IMR-90 (cell line): ENCODE results near the gene PTGES2. TPM values are rescaled to one million over a fixed set of nuclear protein-coding genes. Genes with fewer than 3 reads are reported as not detected.

ENCODE experiments used
- ATAC-seq: fragments of 200-7000 bp; cut with Tn5 transposase; 2 replicates; pipeline ENCODE4 v1.9.1; 2020; ENCODE audit warnings: low read depth, mild to moderate bottlenecking, moderate library complexity
- BruUV-seq: library from RNA; stranded (reverse); fragments of 400-500 nt; replicated peaks from 2 replicates; lab custom pipeline; 2021; lab: Mats Ljungman, UMichigan
- CTCF ChIA-PET: fragments of 300-600 bp; formaldehyde crosslinking; extraction: SDS; loops from one replicate; lab custom pipeline; 2021; ENCODE audit warnings: antibody characterized with exemption; lab: Yijun Ruan, JAX
- POLR2A ChIA-PET: fragments of 300-600 bp; sonication (Branson Sonifier 250); formaldehyde crosslinking; loops from one replicate; lab custom pipeline; 2022; ENCODE audit warnings: antibody characterized with exemption; ENCODE audit not compliant: unreplicated experiment; lab: Charles Lee
- DNase-seq: peaks from one replicate; pipeline ENCODE4 v3.0.0; 2013
- H2AFZ ChIP-seq: replicated peaks from 2 replicates; pipeline ENCODE3; 2013; ENCODE audit warnings: low read length, mild to moderate bottlenecking; ENCODE audit not compliant: poor library complexity
- H2AK5ac ChIP-seq: 2 replicates; pipeline ENCODE4 v1.6.1; 2013; ENCODE audit warnings: low read depth, low read length, inconsistent platforms
- H2AK9ac ChIP-seq: replicated peaks from 2 replicates; pipeline ENCODE3; 2013; ENCODE audit warnings: mild to moderate bottlenecking, low read depth, low read length, moderate library complexity; ENCODE audit not compliant: poor library complexity
- H2BK120ac ChIP-seq: 2 replicates; pipeline ENCODE4 v1.6.1; 2013; ENCODE audit warnings: low read depth, low read length, inconsistent platforms
- H2BK15ac ChIP-seq: 3 replicates; pipeline ENCODE4 v1.6.1; 2013; ENCODE audit warnings: low read depth, low read length, inconsistent platforms
- H2BK20ac ChIP-seq: 2 replicates; pipeline ENCODE4 v1.6.1; 2013; ENCODE audit warnings: low read depth, mild to moderate bottlenecking, inconsistent platforms, low read length, moderate library complexity
- H2BK5ac ChIP-seq: 2 replicates; pipeline ENCODE4 v1.6.1; 2013; ENCODE audit warnings: mild to moderate bottlenecking, low read depth, low read length, inconsistent platforms; ENCODE audit not compliant: poor library complexity, severe bottlenecking
- H3K14ac ChIP-seq: replicated peaks from 2 replicates; pipeline ENCODE4 v1.6.1; 2013; ENCODE audit warnings: low read depth, low read length, inconsistent platforms
- H3K18ac ChIP-seq: 2 replicates; pipeline ENCODE4 v1.6.1; 2013; ENCODE audit warnings: low read depth, low read length, control low read depth
- H3K23ac ChIP-seq: 2 replicates; pipeline ENCODE4 v1.6.1; 2013; ENCODE audit warnings: low read depth, low read length, inconsistent platforms
- H3K27ac ChIP-seq: 2 replicates; pipeline ENCODE4 v1.5.1; 2013; ENCODE audit warnings: mild to moderate bottlenecking, control low read depth, low read length; ENCODE audit not compliant: insufficient read depth
- H3K27me3 ChIP-seq: 2 replicates; pipeline ENCODE4 v1.6.1; 2013; ENCODE audit warnings: low read length; ENCODE audit not compliant: control insufficient read depth, insufficient read depth
- H3K36me3 ChIP-seq: 2 replicates; pipeline ENCODE4 v1.6.1; 2013; ENCODE audit warnings: low read length, mixed read lengths; ENCODE audit not compliant: control insufficient read depth, insufficient read depth
- H3K4ac ChIP-seq: 2 replicates; pipeline ENCODE4 v1.6.1; 2013; ENCODE audit warnings: low read depth, low read length, inconsistent platforms
- H3K4me1 ChIP-seq: 2 replicates; pipeline ENCODE4 v1.6.1; 2013; ENCODE audit warnings: low read length, mixed read lengths; ENCODE audit not compliant: control insufficient read depth, insufficient read depth
- H3K4me2 ChIP-seq: 2 replicates; pipeline ENCODE4 v1.6.1; 2013; ENCODE audit warnings: low read depth, mild to moderate bottlenecking, control low read depth, low read length, moderate library complexity
- H3K4me3 ChIP-seq: 2 replicates; pipeline ENCODE4 v1.5.1; 2013; ENCODE audit warnings: low read depth, mild to moderate bottlenecking, control low read depth, low read length, moderate library complexity; ENCODE audit not compliant: insufficient read depth
- H3K56ac ChIP-seq: 2 replicates; pipeline ENCODE4 v1.6.1; 2013; ENCODE audit warnings: low read length, inconsistent platforms; ENCODE audit not compliant: insufficient read depth; ENCODE audit errors: extremely low read depth
- H3K79me1 ChIP-seq, 2 experiments: 2 replicates each; pipeline ENCODE4 v1.6.1; 2013; ENCODE audit warnings: low read length in 2 of 2, inconsistent platforms in 1 of 2, low read depth in 1 of 2
- H3K9ac ChIP-seq: 2 replicates; pipeline ENCODE4 v1.6.1; 2013; ENCODE audit warnings: low read depth, low read length, control low read depth
- H3K9me1 ChIP-seq: 2 replicates; pipeline ENCODE4 v1.6.1; 2013; ENCODE audit warnings: low read length, inconsistent platforms; ENCODE audit not compliant: insufficient read depth
- H3K9me3 ChIP-seq: 2 replicates; pipeline ENCODE4 v1.6.1; 2013; ENCODE audit warnings: low read length; ENCODE audit not compliant: control insufficient read depth, insufficient read depth
- H4K20me1 ChIP-seq: 2 replicates; pipeline ENCODE4 v1.6.1; 2013; ENCODE audit warnings: low read length, inconsistent platforms; ENCODE audit not compliant: insufficient read depth
- H4K5ac ChIP-seq: 2 replicates; pipeline ENCODE4 v1.6.1; 2013; ENCODE audit warnings: mild to moderate bottlenecking, low read depth, low read length, control low read depth
- H4K8ac ChIP-seq, 2 experiments: 2 replicates each; pipeline ENCODE4 v1.6.1; 2013; ENCODE audit warnings: low read depth in 2 of 2, low read length in 2 of 2, control low read depth in 1 of 2, inconsistent platforms in 1 of 2
- H4K91ac ChIP-seq: 2 replicates; pipeline ENCODE4 v1.6.1; 2013; ENCODE audit warnings: low read depth, low read length, inconsistent platforms; ENCODE audit not compliant: insufficient read depth
- BHLHE40 ChIP-seq: fragments of 150-350 bp; IDR thresholded peaks from 2 replicates; pipeline ENCODE4 v1.6.1; 2016; ENCODE audit warnings: mild to moderate bottlenecking, low read depth, low read length
- CEBPB ChIP-seq: IDR thresholded peaks from 2 replicates; pipeline ENCODE4 v1.6.1; 2012; ENCODE audit warnings: low read depth, low read length, improper control_type of control experiment
- CHD1 ChIP-seq: IDR thresholded peaks from 2 replicates; pipeline ENCODE4 v1.6.1; 2012; ENCODE audit warnings: low read depth, low read length, improper control_type of control experiment
- ELK1 ChIP-seq: fragments of 150-350 bp; IDR thresholded peaks from 2 replicates; pipeline ENCODE4 v1.6.1; 2016; ENCODE audit warnings: low read depth, mild to moderate bottlenecking, low read length, moderate library complexity, borderline replicate concordance
- MAZ ChIP-seq: IDR thresholded peaks from 2 replicates; pipeline ENCODE4 v1.6.1; 2012; ENCODE audit warnings: low read depth, mild to moderate bottlenecking, low read length, improper control_type of control experiment, moderate library complexity, borderline replicate concordance
- POLR2A ChIP-seq: IDR thresholded peaks from 2 replicates; pipeline ENCODE4 v1.6.1; 2012; ENCODE audit warnings: mild to moderate bottlenecking, low read depth, low read length
- RAD21 ChIP-seq: IDR thresholded peaks from 2 replicates; pipeline ENCODE4 v1.6.1; 2012; ENCODE audit warnings: low read length, improper control_type of control experiment
- RCOR1 ChIP-seq: IDR thresholded peaks from 2 replicates; pipeline ENCODE4 v1.6.1; 2012; ENCODE audit warnings: mild to moderate bottlenecking, low read length, improper control_type of control experiment; ENCODE audit not compliant: insufficient replicate concordance
- RFX5 ChIP-seq: IDR thresholded peaks from 2 replicates; pipeline ENCODE4 v1.8.0; 2012; ENCODE audit warnings: low read depth, mild to moderate bottlenecking, low read length, moderate library complexity
- USF2 ChIP-seq: fragments of 150-350 bp; IDR thresholded peaks from 2 replicates; pipeline ENCODE4 v1.6.1; 2017; ENCODE audit warnings: mild to moderate bottlenecking, antibody characterized with exemption, low read length, low read depth
- WGBS, 2 experiments: methylation state at CpG; one replicate each; pipeline versions ENCODE4 v1.1.5 to v1.1.7; 2013; ENCODE audit warnings: missing lambda C conversion rate in 2 of 2; ENCODE audit not compliant: insufficient read length in 1 of 2; ENCODE audit errors: extremely low coverage in 2 of 2; 5-methylcytosine and 5-hydroxymethylcytosine counted together
- dilution Hi-C: fragments of 300-500 bp; cut with HindIII; formaldehyde crosslinking; loops from one replicate; pipeline ENCODE4 v1.14.3; 2018; ENCODE audit warnings: low sequenced_read_pairs; ENCODE audit not compliant: unreplicated experiment
- in situ Hi-C: fragments of 300-500 bp; cut with MboI; formaldehyde crosslinking; loops from 3 replicates; pipeline ENCODE4 v1.14.3; 2019; ENCODE audit warnings: low sequenced_read_pairs, inconsistent platforms, mixed read lengths
- intact Hi-C: fragments of 100-400 bp; cut with micrococcal nuclease; formaldehyde crosslinking; loops from 2 replicates; pipeline ENCODE4 v1.10.0; 2022
- polyA plus RNA-seq, 3 experiments: library from polyadenylated mRNA; depleted of rRNA; stranded (reverse); fragments of >200 nt; gene quantifications; 2 replicates each; pipeline ENCODE4 v1.2.3, GENCODE V29; 2012; ENCODE audit warnings: low replicate concordance in 1 of 3
- total RNA-seq: library from RNA; depleted of rRNA; stranded (reverse); fragments of >200 nt; gene quantifications from 2 replicates; pipeline ENCODE4 v1.2.3, GENCODE V29; 2012

Gene PTGES2
- total and polyA plus RNA-seq, 2 of the 4 experiments (the other 2 are of a cell fraction) = 100 to 107 TPM

GRCh38 chr9:128123451-128124080 is 4.0 kb downstream of the PTGES2 start:
- dilution Hi-C loops = no loop called here
- no peak overlapping the region for H3K27ac ChIP-seq

More at GRCh38 chr9:128123451-128124080, 4.0 kb downstream of the PTGES2 start:
- H4K20me1 ChIP-seq = peaks cover 17% of the 10 kb centered on the region; the same call in 1 of the 2 replicates
- H4K91ac ChIP-seq = no peak overlapping the region
- H3K18ac ChIP-seq = no peak overlapping the region
- peaks cover 6% of the 10 kb centered on the region; the same call in 1 of the 2 replicates for H3K4me1 ChIP-seq
- H2AK5ac ChIP-seq = no peak overlapping the region
- H3K56ac ChIP-seq = no peak overlapping the region
- no peak for TF ChIP-seq ELK1
- no peak for TF ChIP-seq POLR2A
- TF ChIP-seq RCOR1 = no peak
- no peak for TF ChIP-seq CEBPB
- TF ChIP-seq CHD1 = no peak
- no peak for TF ChIP-seq BHLHE40
- no peak for TF ChIP-seq USF2
- no peak for TF ChIP-seq RFX5
- TF ChIP-seq MAZ = no peak
- TF ChIP-seq RAD21 = no peak
- H3K36me3 ChIP-seq = peaks cover 24% of the 10 kb centered on the region
- DNase-seq (no peak), ATAC-seq (no peak)
- no peak overlapping the region for H3K14ac ChIP-seq
- H2BK15ac ChIP-seq = no peak overlapping the region
- H3K9me1 ChIP-seq = peaks cover 4% of the 10 kb centered on the region
- H3K27me3 ChIP-seq = no peaks in the 10 kb centered on the region
- ChIA-PET CTCF (no interaction called here), POLR2A (no interaction called here)
- BruUV-seq = no TSS peak
- no peak overlapping the region for H3K4me3 ChIP-seq
- no peak overlapping the region for H3K4me2 ChIP-seq
- 97% methylated on average over 6 of the region's 21 CpGs; no CpG with 5 or more reads in 1 of the 2 experiments for WGBS, 2 experiments
- no peak overlapping the region for H2BK20ac ChIP-seq
- in situ Hi-C loops = no loop called here
- no peak overlapping the region for H4K5ac ChIP-seq
- no peak overlapping the region for H2BK5ac ChIP-seq
- H2AFZ ChIP-seq = no peak overlapping the region
- H2BK120ac ChIP-seq = no peak overlapping the region
- intact Hi-C loops = no loop called here
- H3K4ac ChIP-seq = no peak overlapping the region
- no peak overlapping the region for H4K8ac ChIP-seq
- H3K79me1 ChIP-seq = peaks cover 9 to 32% of the 10 kb centered on the region in 2 experiments; a peak in 3 of 4 replicates
- no peak overlapping the region for H2AK9ac ChIP-seq
- H3K23ac ChIP-seq = no peak overlapping the region
- H3K9ac ChIP-seq = no peak overlapping the region
- no peaks in the 10 kb centered on the region for H3K9me3 ChIP-seq
